ENCODE measurements around the gene STAM.

GRCh38 chr10:17643755-17644484 lies at the start of gene STAM:
- TF ChIP-seq EP300 (IDR thresholded peaks at IDR 0.05): no peak
- TF ChIP-seq POLR2A (IDR thresholded peaks at IDR 0.05): peak in 2 of 4 donors; percentile 10 to 47
- peak; percentile 64 to 92 (median 77) for TF ChIP-seq POLR2AphosphoS5 (IDR thresholded peaks at IDR 0.05)
